RKO (cell line): Measurements from ENCODE around the gene CACNA1F.

Experiments used
- DNase-seq: peaks from one replicate; pipeline ENCODE4 v3.0.0-alpha.2; 2016; ENCODE audit warnings: low spot score

The CACNA1F gene

DNA sequence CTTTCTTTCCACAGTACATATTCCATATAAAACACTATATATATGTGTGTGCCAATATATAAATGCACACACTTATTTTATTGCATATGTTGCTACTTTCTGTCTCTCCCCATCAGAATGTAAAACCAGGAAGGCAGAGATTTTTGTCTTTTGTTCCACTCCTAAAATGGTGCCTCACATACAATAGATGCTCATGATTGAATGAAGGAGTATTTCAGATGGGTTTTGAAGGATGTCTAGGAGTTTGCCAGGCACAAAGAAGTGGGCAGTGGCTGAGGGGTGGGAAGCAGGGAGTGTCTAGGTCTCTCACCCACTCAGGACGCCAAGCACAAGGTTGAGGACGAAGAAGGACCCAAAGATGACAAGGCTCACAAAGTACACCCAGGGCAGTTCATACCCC, 5.4 kb downstream of the CACNA1F start:
- DNase-seq, result no peak

- no peak for DNase-seq
These were observed 6.2 kb downstream of the CACNA1F start for GRCh38 chrX:49226946-49227345.

- DNase-seq, result no peak
These were observed 7.3 kb downstream of the CACNA1F start for GRCh38 chrX:49225858-49226257.

- no peak for DNase-seq
These were observed 11.3 kb downstream of the CACNA1F start for GRCh38 chrX:49221868-49222267.

GRCh38 chrX:49220100-49220499, 13.0 kb downstream of the CACNA1F start:
- no peak for DNase-seq

DNA sequence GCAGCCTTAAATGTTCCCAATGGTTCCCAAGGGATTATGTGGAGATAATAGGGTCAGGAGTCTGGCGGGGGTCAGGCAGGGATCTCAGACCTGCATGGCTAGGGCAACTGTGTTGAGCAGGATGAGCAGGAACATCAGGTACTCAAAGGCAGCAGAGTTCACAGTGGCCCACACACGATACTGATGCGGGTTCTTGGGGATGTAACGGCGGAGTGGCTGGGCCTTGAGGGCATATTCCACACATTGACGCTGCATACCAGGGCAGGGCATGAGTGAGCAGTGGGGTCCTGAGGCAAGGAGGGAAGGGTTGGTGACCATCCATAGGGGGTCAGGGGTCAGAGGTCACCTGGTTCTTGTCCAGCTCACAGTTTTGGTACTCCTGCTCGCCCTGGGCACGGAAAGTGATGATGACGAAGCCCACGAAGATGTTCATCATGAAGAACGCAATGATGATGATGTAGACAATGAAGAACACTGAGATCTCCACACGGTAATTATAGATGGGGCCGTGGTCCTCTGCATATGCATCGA, 18.1 kb downstream of the CACNA1F start:
- no peak for DNase-seq

DNA sequence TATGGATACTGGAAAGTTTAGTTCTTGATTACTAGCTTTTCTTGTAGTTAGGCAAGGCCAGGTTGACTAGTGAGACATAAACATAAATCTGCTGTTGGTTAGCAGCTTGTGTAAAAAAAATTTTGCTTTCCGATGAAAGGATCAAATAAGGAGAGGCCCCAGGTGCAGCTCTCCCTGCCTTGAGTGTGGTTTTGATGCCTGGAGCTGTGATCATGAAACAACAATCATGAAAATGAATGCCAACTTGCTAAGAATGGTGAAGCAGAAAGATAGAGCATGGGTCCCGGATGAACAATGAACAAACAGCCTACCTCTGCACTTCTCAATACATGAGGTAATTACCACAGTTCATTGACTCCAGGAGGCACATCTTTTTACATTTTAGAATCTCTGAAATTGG, 18.7 kb downstream of the CACNA1F start:
- no peak for DNase-seq

DNA sequence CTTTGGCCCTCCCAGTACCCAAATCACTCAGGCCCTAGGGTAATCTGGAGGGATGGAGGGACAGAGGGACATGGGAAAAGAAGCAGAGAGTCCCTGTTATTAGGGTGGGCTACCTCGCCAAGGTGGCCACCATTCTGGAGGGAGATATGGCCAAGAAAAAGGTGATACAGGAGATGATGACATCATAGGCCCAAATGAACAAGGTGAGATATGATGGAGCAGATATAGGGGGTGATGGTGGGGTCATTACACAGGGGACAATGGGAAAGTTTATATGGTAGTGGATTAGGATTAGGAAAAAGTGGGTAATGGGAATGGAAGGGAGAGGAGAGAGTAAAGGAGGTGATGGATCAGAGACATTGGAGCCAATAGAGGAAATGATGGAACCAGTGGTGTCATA, 20.3 kb downstream of the CACNA1F start:
- DNase-seq, result no peak

DNA sequence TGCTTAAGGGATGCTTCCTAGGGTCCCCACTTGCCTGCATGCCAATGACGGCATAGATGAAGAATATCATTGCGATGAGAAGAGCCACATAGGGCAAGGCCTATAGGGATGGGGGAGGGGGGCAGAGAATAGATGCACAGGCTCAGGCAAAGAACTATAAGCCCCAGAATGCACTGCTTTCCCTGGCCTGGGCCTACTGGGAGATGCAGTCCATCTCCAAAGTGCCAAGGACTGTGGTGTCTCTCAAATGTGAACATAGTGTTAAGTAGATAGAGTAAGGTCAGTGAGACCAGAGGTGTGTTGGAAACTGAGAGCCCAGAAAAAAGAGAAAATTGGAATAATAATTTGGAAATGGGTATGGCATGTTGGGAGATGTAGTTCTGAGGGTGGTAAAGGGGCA, 20.9 kb downstream of the CACNA1F start:
- no peak for DNase-seq

GRCh38 chrX:49211074-49211473, 22.1 kb downstream of the CACNA1F start:
- no peak for DNase-seq

- DNase-seq, result no peak
These were observed 22.7 kb downstream of the CACNA1F start for GRCh38 chrX:49210406-49210805.

GRCh38 chrX:49209434-49210251, 23.5 kb downstream of the CACNA1F start:
- DNase-seq, result peak; percentile 9

GRCh38 chrX:49208399-49208798, 24.7 kb downstream of the CACNA1F start:
- DNase-seq, result no peak

DNA sequence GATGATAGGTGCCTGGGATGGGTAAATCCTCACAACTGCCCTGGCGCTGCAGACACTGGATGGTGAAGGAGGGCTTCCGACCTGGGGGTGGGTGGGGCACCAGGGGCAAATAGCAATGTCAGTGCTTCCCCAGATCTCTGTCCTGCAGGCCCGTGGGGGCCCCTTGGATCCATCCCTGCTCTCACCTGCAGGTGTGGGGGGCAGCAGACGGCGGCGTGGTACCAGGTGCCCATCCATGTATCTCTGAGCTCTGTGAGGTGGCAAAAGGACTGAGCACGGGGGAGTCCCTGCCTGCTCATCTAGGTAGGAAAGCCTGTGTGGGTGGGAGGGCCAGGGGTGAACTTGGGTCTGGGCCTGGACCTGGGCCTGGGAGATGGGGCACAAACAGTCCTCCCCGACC, 26.6 kb downstream of the CACNA1F start:
- no peak for DNase-seq

DNA sequence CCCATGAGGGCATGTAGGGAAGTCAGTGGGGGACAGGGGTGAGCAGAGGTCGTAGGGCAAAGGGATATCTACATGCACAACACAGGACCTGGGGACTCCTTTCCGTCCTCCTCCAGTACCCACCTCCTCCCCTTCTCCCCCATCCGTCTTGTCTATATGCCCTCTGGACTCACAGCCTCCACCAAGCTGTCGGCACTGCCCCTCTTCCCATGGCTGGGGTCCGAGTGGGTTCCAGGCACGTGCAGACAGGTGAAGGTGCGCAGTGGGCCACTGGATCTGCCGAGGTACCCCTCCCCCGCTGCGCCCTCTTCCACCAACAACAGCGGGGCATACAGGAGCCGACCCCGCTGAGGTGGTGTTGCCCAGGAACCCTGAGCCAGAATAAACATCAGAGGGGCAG, 27.7 kb downstream of the CACNA1F start:
- DNase-seq, result no peak

GRCh38 chrX:49204709-49205108, 28.4 kb downstream of the CACNA1F start:
- no peak for DNase-seq

GRCh38 chrX:49204017-49204416, 29.1 kb downstream of the CACNA1F start:
- no peak for DNase-seq

DNA sequence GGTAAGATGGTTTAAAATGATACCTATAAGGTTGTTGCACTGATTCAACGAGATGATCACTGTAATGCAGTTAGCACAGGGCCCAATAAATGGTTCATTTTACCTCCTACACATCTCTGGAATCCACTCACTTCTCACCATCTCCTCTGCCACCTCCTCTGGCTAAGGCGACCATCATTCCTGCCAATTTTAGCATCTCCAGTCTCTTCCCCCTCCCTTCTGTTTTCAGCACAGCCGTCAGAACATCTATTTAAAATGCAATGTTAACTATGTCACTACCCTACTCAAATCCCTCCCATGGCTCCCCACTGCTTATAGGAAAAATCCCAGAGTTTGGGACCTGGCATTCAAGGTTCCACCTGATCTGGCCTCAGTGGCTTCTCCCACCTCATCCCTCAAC, 29.6 kb downstream of the CACNA1F start:
- no peak for DNase-seq

DNA sequence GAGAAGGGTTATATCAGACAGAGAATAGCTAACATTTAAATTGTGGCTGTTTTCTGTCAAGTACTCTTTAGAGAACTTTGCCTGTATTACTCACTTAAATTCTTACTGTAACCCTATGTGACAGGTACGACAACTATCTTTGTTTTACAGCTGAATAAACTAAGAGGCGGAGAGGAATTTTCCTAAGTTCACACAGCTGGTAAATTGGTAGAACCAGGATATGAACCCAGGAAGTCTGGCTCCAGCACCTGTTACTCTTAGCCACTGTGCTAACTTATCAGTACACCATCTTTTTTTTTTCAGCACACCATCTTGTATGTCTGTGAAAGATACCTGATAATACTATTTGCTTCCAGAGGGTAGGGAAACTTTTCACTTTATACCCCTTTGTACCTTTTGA, 31.1 kb downstream of the CACNA1F start:
- DNase-seq, result no peak

DNA sequence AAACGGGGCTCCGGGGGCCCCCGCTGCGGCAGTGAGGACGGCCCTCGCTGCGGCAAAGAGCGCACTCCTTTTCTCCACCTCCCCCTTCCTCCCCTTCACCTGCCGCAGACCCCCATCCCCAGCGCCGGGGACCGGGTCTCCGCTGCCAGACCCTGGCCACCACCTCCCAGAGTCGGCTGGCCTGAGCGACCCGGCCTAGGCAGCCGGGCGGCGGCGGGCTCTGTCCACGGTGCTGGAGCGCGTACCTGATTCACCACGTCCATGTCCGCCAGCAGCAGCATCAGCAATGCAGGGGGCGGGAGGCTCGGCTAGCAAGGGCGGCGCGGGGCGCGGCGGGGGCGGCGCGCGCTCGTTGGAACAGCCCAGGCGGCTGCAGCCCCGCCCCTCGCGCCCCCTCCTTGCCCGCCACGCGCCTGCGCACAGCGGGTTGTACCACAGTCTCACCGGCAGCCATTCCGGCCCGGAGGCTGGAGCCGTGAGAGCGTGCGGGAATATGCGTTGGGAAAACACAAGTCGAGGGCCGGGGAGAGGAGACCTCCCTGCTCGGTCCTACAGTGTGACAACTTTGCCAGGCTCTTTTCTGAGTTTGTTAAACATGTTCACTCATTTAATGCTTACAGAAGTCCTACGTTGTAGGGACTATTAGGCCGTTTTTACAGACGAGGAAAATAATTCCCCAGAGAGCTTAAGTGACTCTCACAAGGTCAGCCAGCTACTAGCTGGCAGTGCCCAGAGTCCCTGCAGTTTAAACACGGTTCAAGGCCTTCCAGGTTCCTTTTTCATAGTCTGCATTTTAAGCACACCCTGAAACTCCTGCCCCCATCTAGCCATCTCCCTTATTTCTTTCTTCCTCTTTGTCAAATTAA, 33.0 kb downstream of the CACNA1F start, which contains the start of gene SYP:
Gene SYP (minus strand): TSS at position 288 of the 866 bp plus-strand sequence. CDS start 7 bp downstream, at position 281.
- peak; percentile 86 for DNase-seq

DNA sequence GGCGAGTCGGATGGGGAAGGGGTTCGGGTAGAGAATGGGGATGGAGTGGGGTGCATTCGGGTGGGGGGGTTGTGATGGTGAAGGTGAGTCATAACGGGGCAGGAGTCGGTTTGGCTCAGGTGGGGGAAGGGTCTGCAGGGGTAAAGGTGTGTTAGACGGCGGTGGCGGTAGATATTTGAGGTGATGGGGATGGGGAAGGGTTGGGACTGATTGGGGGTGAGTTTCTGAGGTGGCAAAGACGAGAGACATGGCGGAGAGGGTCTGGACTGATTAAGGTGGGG, 33.9 kb downstream of the CACNA1F start:
- no peak for DNase-seq

DNA sequence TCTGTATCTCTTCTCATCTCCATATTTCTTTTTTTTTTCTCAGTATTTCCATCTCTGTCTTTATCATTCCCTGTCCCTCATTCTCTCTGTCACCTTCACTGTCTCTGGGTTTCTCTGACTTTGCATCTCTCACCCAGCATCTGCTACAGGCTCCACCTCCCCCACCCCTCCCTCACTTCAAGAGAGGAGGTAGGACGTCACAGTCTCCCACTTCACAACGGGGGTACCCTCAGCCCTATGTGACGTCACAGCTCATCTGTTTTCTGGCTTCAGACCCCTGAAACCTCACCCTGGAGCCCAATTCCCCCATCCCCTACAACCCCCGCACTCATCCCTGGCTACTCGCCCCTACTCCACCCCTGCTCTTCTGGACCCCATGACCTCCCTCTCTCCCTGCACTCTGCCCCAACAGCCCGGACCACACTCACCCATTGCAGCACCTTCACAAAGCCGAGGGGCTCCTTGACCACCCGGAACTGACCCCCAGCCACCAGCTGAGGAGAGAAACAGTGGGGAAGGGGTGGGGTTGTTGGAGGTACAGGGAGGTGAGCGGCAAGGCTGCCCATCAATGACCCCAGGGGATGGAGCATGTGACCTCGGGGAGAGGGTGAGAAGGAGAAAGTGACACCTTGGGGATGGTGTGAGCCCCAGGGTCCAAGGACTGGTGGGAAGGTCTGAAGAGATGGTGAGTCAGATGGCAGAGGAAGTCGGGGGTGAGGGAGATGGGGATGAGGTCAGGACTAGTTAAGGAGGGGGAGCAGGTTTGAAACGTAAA, 34.4 kb downstream of the CACNA1F start:
- no peak for DNase-seq
